Measurements from ENCODE around the gene DDAH2.

The DDAH2 gene

DNA sequence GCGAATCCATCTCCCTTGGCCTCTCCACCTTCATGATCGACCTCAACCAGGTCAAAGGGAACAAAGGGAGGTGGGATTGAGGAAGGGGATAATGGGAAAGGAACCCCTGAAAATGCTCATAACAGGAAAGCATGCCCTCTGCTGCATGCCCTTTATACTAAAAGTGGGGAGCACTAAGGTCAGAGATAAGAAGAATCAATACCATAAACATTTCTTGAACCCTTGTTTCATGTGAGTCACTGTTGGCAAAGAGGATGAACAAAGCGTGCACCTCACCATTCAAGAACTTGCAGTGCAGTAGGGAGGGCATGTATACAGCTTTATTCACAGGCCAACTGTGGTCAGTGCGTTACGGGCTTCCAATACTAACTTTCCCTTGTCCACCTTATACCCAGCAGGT is 31.7 kb upstream of the DDAH2 start:
- TF ChIP-seq TAF1 (IDR thresholded peaks at IDR 0.05; ENCODE audit: borderline replicate concordance, insufficient read depth, low read length) = no peak
- TF ChIP-seq FOXP2 (optimal IDR thresholded peaks at IDR 0.05; ENCODE audit: borderline replicate concordance, extremely low read depth, extremely low read length, insufficient read depth) = no peak
- no peak for TF ChIP-seq REST (IDR thresholded peaks at IDR 0.05; ENCODE audit: insufficient read depth in 1 of 2, low read depth in 2 of 2, low read length in 2 of 2)
- TF ChIP-seq SIN3A (IDR thresholded peaks at IDR 0.05; ENCODE audit: borderline replicate concordance, insufficient read depth, low read length) = no peak
- TF ChIP-seq POLR2AphosphoS5 (IDR thresholded peaks at IDR 0.05; ENCODE audit: low read depth, low read length) = no peak

DNA sequence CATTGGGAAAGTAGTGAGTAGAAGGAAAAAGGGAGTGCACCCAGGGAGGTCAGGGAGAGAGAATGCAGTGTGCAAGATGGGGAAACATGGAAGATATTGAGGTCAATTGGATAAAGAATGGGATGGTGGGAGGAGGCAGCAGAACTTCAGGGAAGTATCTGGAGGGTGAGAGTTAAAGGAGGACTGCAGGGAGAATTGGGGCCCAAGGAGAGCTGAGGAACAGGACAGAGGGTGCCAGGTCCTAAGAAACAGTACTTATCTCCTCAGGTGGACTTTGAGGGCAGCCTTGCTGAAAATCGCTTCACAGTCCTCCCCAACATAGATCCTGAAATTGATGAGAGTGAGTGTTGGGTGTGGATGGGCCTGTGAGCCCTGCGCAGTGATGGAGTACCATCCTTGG is 29.2 kb upstream of the DDAH2 start:
- TF ChIP-seq REST (IDR thresholded peaks at IDR 0.05; ENCODE audit: insufficient read depth in 1 of 2, low read depth in 2 of 2, low read length in 2 of 2) = no peak
- no peak for TF ChIP-seq TAF1 (IDR thresholded peaks at IDR 0.05; ENCODE audit: borderline replicate concordance, insufficient read depth, low read length)
- no peak for TF ChIP-seq POLR2AphosphoS5 (IDR thresholded peaks at IDR 0.05; ENCODE audit: low read depth, low read length)
- no peak for TF ChIP-seq FOXP2 (optimal IDR thresholded peaks at IDR 0.05; ENCODE audit: borderline replicate concordance, extremely low read depth, extremely low read length, insufficient read depth)
- TF ChIP-seq SIN3A (IDR thresholded peaks at IDR 0.05; ENCODE audit: borderline replicate concordance, insufficient read depth, low read length) = no peak

DNA sequence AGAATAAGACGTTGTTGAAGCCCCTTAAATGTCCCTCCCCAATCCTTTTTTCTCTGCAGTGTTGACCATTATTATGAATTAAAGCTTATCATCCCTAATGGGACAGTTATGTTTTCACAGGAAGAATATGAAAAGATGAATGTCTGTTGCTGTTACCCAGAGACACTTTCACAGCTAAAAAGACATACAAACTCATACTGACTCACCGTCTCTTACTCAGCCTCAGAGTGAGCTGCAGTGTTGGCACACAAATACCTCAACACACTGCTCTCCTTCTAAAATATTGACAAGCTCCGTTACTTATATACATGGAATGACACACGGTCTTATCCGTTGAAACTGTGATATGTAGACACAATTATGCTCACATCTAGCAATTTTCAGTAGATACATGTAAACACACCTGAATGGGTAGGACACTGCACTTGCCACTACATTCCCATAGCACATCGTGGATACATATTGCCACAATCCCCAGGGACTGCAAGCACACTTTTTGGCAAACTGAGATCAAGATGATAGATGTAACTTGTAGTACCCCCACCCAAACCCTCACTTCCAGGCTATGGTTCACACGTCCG is 23.7 kb upstream of the DDAH2 start:
- TF ChIP-seq FOXP2 (optimal IDR thresholded peaks at IDR 0.05; ENCODE audit: borderline replicate concordance, extremely low read depth, extremely low read length, insufficient read depth) (no peak), POLR2AphosphoS5 (IDR thresholded peaks at IDR 0.05; ENCODE audit: low read depth, low read length) (no peak; the same call in 1 of the 2 replicates), REST (IDR thresholded peaks at IDR 0.05; ENCODE audit: insufficient read depth in 1 of 2, low read depth in 2 of 2, low read length in 2 of 2) (no peak), SIN3A (IDR thresholded peaks at IDR 0.05; ENCODE audit: borderline replicate concordance, insufficient read depth, low read length) (no peak), TAF1 (IDR thresholded peaks at IDR 0.05; ENCODE audit: borderline replicate concordance, insufficient read depth, low read length) (no peak)

DNA sequence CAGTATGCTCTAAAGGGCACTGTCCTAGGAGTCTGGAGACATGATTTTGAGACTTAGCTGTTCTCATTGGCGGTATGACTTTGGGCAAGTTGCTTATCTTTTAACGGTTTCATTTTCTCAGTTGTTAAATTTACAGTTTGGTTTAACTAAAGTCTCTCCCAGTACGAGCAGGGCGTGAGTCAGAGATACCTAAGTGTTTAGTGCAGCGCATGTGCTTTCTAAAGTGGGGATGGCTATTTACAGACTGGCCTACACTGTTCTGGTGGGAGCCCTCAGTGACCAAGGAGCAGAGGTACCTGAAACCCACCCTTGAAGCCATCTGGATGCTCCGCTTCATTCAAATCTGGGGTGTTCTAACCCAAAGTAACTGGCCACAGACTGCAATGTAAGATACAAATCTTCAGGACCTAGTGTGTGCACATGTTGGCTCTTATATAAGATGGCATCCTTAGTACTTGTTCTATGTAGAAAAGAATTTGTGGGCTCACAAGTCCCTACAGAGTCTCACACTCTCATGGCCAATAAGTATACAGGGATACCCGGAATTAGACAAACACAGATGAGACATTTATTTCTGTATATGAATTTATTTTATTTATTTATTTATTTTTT is 21.4 kb upstream of the DDAH2 start:
- TF ChIP-seq REST (IDR thresholded peaks at IDR 0.05; ENCODE audit: insufficient read depth in 1 of 2, low read depth in 2 of 2, low read length in 2 of 2) = no peak
- TF ChIP-seq POLR2AphosphoS5 (IDR thresholded peaks at IDR 0.05; ENCODE audit: low read depth, low read length) = 0 out of 2 replicates have a peak, but pooled peaks have one; percentile 4
